GM11168 (cell line): ENCODE data around the gene HMHB1.

Experiments used
- in situ Hi-C: fragments of 300-500 bp; cut with MboI; formaldehyde crosslinking; loops from one replicate; pipeline ENCODE4 v1.12.0; 2022; ENCODE audit warnings: low sequenced_read_pairs; ENCODE audit not compliant: unreplicated experiment

HMHB1 gene

GRCh38 chr5:143812085-143812705 lies at the start of gene HMHB1:
HMHB1 (plus strand) TSS chr5:143812161.
- in situ Hi-C loops, result no loop called here

DNA sequence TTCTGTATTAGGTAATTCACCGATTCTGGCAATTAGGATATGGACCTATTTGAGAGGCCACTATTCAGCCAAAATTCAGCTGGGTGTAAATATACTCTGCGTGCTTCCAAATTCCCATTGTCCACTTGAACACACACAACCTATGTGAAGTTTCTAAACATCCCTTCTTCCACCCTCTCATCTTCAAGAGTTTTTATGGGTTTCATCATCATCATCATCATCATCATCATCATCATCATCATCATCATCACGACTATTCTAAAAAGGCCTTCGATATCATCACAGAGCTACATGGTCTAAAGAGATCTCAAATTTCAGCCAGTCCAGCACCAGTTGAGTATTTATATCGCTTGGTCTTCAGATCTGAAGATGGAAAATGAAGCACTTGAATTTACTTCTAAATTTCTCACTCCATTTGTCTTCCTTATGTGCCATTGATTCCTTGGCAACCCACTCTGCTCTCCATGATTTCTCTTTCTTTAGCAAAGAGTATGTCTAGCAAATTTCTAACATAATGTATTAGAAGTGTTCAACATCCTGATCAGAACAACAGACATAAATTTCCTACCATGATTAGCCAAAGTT lies 49.2 kb upstream of the HMHB1 start:
- in situ Hi-C loops, result no loop called here

GRCh38 chr5:143767162-143767561 lies 44.8 kb upstream of the HMHB1 start:
- in situ Hi-C loops, result no loop called here

- in situ Hi-C loops, result no loop called here
Measured at GRCh38 chr5:143769026-143769786, 42.8 kb upstream of the HMHB1 start.

- in situ Hi-C loops, result no loop called here
Measured at GRCh38 chr5:143770450-143770849, 41.5 kb upstream of the HMHB1 start.

DNA sequence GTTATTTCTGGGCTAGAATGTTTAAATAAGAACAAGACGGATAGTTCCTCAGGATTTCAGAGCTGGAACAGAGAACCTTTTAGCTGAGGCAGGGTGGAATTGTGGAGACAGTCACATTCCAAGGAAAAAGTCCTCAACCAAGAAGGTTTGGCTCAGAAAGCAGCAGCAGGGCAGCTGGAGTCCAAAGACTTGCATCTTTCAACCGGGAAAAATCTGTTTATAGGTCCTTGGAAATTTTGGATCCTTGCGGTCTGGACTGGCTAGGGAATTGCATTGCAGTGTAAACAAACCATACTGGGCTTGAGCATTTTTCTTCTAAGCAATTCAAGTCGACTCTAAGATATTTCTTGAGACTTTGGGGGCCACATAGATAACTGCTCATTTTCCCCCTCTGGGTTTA lies 40.8 kb upstream of the HMHB1 start:
- in situ Hi-C loops, result no loop called here

GRCh38 chr5:143771602-143772001 lies 40.4 kb upstream of the HMHB1 start:
- in situ Hi-C loops, result no loop called here

DNA sequence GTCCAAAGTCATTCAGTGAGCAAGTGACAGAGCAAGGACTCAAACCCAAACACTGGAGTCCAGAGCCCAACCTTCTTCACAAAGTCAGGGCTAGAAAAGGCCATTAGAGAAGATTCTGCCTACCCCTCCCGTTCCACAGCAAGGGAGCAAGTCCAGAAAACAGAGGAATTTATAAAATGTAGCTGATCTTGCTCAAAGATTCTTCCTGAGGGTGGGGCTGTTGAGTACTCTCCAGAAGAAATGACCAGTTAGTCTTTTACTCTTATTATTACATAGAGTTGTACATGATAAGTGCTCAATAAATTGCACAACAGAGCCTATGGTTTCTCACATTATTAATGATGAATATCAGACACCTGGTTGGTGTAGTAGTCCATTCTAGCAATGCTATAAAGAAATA lies 39.3 kb upstream of the HMHB1 start:
- in situ Hi-C loops, result no loop called here

- in situ Hi-C loops, result no loop called here
Measured at GRCh38 chr5:143775258-143775657, 36.7 kb upstream of the HMHB1 start.

- in situ Hi-C loops, result no loop called here
Measured at GRCh38 chr5:143776951-143777350, 35.0 kb upstream of the HMHB1 start.

DNA sequence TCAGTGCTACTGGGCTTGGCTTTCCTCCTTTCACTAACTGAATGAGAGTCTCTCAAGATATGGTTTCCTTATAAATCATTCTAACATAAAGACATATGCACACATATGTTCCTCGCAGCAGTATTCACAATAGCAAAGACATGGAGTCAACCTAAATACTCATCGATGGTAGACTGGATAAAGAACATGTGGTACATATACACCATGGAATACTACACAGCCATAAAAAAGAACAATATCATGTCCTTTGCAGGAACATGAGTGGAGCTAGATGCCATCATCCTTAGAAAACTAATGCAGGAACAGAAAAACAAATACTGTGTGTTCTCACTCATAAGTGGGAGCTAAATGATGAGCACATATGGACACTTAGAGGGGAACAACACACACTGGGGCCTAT lies 32.5 kb upstream of the HMHB1 start:
- in situ Hi-C loops, result no loop called here

DNA sequence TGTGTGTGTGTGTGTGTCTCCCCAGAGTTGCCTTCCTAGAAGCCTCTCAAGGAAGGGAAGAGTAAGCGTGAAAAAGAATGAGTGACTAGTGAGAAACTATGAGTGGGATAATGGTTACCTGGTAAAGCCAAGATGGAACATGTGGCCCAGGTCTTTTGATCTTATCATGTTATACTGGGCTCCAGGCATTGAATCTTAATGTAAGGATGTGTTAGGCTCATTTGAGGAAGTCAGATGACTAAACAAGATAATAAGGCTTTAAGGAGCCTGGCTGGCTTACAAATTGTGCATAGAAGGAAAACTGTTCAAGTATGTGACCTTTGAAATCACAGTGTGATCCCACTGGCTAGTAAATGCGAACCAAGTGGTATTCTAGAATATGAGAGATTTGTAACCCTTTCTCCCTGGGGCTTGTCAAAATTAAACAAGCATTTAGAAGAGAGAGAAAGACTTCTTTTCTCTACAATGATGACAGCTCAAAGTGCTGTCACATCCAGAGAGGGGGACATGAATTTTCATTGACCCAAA lies 29.9 kb upstream of the HMHB1 start:
- in situ Hi-C loops, result no loop called here

DNA sequence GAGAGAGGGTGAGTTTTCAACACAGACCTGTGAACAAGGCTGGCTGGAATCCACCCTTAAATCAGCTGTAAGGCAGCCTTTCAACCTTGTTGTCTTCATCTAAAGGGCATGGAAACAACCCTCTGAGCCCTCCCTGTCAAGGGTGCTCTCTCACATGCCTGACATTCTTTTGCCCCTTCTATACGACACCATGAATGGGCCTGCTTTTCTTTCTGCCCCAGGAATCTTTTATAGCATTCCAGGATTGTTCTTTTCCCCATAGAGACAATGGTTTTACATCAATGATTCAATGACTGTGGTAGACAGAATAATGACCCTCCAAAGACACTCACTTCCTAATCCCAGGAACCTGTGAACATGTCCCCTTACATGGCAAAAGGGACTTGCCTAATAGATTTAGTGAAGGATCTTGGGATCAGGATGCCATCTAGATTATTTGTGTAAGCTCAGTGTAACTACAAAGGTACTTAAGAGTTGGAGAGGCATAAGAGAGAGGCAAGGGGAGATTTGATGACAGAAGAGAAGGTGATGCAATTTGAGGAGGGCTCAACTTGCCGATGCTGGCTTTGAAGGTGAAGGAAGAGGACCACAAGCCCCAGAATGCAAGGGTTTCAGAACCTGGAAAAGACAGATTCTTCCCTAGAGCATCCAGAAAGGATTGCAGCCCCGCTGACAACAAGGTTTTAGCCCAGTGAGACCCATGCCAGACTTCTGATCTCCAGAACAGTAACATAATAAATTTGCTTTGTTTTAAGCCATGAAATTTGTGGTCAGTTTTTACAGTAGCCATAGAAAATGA lies 29.2 kb upstream of the HMHB1 start:
- in situ Hi-C loops, result no loop called here

DNA sequence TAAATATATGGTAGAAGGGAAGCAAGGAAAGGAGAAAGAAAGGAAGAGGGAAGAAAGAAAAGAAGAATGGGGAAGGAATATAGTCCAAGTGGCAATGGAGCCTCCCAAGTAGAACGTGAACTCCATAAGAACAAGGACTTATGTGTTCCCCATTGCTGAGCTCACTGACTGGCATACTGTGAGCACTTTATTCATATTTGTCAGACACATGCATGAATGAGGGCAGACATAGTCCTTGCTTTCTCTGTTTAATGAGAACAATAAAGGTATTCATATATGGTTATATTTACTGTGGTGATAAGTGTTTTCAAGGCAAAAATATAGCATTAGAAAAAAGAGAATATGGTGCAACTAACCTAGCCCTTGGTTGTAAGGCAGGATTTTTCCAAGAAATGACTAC lies 23.6 kb upstream of the HMHB1 start:
- in situ Hi-C loops, result no loop called here

DNA sequence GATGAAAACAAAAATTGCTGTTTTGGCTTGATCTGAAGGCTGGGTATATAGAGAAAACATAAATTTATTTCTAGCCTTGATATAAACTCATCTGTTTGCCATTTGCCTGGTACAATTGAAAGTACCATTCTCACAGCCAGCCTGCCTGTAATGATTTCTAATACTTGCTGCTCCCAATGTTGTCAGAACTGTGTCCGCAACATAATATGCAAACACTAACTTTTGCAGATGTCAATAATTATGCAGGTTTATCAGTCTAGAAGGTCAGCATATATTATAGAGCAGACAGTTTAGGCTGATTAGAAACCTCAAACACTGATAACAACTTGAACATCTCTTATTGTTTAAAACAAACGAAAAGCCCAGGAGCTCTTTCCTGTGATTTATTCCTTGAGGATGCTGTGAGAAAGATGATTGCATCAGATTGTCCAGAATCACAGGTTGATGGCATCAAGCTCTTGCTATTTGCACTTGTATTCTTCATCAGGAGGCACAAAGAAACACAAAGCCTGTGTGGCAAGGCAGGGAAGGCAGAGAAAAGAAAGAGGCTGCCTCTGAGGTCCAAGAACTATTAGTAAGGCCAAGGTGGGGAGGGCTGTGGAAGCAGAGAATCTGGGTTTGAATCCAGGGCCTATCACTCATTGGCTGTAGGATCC lies 21.4 kb upstream of the HMHB1 start:
- in situ Hi-C loops, result no loop called here

GRCh38 chr5:143791848-143792731 lies 19.9 kb upstream of the HMHB1 start:
- in situ Hi-C loops, result no loop called here

DNA sequence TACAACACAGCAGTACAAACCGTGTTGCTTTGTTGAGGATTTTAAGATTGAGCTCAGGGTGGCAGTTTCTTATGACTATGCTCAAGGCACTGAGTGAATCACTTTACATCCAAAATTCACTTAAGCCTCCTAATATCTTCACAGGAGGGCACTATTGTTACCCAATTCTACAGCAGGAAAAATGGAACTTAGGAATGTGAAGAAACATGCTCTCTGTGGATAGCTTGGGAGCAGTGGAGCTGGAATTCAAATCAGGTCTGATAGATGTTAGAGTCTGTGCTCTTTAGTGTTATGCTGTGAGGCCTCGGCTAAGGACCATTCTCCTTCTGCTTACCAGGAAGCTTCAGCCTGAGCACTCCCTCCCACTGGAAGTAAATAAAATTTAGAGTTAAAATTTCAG lies 18.7 kb upstream of the HMHB1 start:
- in situ Hi-C loops, result no loop called here

DNA sequence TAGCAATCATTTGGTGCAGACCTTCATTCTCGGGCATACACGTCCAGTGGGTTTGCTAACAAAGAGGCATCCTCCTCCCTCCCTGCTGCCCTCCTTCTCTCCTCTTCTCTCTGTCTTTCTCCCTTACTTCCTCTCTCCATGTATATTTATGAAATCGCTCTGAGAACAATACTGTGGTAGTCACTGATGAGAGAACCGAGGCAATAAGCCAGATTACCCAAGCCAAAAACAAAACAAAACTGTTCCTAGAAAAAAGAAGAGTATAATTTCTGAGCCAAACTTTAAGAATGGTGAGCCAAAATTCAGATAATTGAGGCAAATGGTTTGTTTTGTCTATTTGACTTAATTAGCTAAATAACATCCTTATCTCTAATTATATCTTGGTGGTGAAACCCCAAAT lies 15.8 kb upstream of the HMHB1 start:
- in situ Hi-C loops, result no loop called here

- in situ Hi-C loops, result no loop called here
Measured at GRCh38 chr5:143796753-143797152, 15.2 kb upstream of the HMHB1 start.
